Neural progenitor cell (in vitro differentiated cells): ENCODE results near the gene REC114.

Experiments used
- EZH2 ChIP-seq: fragments of 200-600 bp; sonication (generic); IDR thresholded peaks from 2 replicates; pipeline ENCODE4 v1.6.1; 2017; ENCODE audit warnings: antibody characterized with exemption, mild to moderate bottlenecking, moderate library complexity
- EZH2phosphoT487 ChIP-seq: fragments of 200-600 bp; sonication (generic); IDR thresholded peaks from 2 replicates; pipeline ENCODE4 v1.6.1; 2017; ENCODE audit warnings: antibody characterized with exemption
- TF ChIP-seq, protein P1 (sequence below): fragments of 200-600 bp; sonication (generic); IDR thresholded peaks from 2 replicates; pipeline ENCODE4 v1.5.1; 2017; ENCODE audit warnings: antibody characterized with exemption, mild to moderate bottlenecking

DNA sequence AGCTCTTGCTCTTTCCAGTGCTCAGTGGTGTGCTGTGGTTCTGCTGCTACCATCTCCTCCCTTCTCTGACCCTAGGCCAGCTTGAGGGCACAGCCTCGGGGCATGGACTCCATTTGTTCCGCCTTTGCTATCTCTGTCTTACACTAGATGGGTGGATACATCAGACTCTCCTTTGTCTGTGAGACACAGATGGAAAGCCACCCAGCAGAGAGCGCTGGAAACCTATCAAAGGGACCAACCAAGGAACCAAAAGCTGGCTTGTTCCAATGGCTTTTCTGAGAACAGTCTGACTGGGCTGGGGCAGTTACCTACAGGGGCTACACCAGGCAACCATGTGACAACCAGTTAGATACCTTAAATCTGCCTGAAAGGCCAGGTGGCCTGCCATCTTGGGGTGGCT lies 126.4 kb downstream of the REC114 start:
- TF ChIP-seq, protein P1, sequence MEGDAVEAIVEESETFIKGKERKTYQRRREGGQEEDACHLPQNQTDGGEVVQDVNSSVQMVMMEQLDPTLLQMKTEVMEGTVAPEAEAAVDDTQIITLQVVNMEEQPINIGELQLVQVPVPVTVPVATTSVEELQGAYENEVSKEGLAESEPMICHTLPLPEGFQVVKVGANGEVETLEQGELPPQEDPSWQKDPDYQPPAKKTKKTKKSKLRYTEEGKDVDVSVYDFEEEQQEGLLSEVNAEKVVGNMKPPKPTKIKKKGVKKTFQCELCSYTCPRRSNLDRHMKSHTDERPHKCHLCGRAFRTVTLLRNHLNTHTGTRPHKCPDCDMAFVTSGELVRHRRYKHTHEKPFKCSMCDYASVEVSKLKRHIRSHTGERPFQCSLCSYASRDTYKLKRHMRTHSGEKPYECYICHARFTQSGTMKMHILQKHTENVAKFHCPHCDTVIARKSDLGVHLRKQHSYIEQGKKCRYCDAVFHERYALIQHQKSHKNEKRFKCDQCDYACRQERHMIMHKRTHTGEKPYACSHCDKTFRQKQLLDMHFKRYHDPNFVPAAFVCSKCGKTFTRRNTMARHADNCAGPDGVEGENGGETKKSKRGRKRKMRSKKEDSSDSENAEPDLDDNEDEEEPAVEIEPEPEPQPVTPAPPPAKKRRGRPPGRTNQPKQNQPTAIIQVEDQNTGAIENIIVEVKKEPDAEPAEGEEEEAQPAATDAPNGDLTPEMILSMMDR: no peak
- TF ChIP-seq EZH2phosphoT487 (no peak), EZH2 (no peak)
